ENCODE data around the gene RAI1.
"Not testable (repeated sequence)": the region's sequence is repeated elsewhere in the genome, so short reads cannot be mapped to it uniquely, and the experiment has no call there.

Gene RAI1

DNA sequence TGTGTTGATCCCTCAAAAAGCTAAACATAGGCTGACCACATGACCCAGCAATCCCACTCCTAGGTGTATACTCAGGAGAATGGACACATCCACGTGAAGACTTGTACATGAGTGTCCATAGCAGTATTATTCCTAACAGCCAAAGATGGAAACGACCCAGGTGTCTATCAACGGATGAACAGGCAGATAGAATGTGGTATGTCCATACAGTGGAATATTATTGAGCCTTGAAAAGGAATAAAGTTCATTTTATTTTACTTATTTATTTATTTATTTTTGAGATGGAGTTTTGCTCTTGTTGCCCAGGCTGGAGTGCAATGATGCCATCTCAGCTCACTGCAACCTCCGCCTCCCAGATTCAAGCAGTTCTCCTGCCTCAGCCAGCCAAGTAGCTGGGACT, 36.1 kb upstream of the RAI1 start:
- H3K36me3 ChIP-seq (ENCODE audit: control insufficient read depth, insufficient read depth, low read length); H3K4me1 ChIP-seq (ENCODE audit: control insufficient read depth, insufficient read depth, low read length, poor library complexity, severe bottlenecking); H3K27me3 ChIP-seq (replicated peaks; ENCODE audit: control insufficient read depth, insufficient read depth, low read length, poor library complexity, severe bottlenecking); H3K27ac ChIP-seq (ENCODE audit: insufficient read depth, low read length, poor library complexity, severe bottlenecking); DNase-seq; H3K9me3 ChIP-seq (ENCODE audit: control insufficient read depth, low read length); H3K4me3 ChIP-seq (ENCODE audit: insufficient read depth, low read depth, low read length, poor library complexity, severe bottlenecking): not testable (repeated sequence)

DNA sequence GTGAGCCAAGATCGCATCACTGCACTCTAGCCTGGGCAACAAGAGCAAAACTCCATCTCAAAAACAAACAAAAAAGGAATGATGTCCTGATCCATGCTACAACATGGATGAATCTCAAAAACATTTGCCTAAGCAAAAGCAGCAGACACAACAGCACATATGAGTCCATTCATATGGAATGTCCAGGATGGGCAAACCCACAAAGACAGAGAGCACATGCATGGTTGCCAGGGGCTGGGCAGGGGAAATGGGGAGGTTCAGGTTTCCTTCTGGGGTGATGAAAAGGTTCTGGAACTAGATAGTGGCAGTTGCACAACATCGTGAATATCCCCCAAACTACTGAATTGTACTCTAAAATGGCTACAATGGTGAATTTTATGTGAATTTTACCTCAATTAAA, 35.3 kb upstream of the RAI1 start:
- Histone ChIP-seq H3K36me3 (ENCODE audit: control insufficient read depth, insufficient read depth, low read length) (no peaks in the 10 kb centered on the region), H3K27me3 (replicated peaks; ENCODE audit: control insufficient read depth, insufficient read depth, low read length, poor library complexity, severe bottlenecking) (no peaks in the 10 kb centered on the region), H3K4me1 (ENCODE audit: control insufficient read depth, insufficient read depth, low read length, poor library complexity, severe bottlenecking) (no peaks in the 10 kb centered on the region), H3K4me3 (ENCODE audit: insufficient read depth, low read depth, low read length, poor library complexity, severe bottlenecking) (no peak overlapping the region), H3K27ac (ENCODE audit: insufficient read depth, low read length, poor library complexity, severe bottlenecking) (no peak overlapping the region), H3K9me3 (ENCODE audit: control insufficient read depth, low read length) (no peaks in the 10 kb centered on the region)
- DNase-seq: no peak

DNA sequence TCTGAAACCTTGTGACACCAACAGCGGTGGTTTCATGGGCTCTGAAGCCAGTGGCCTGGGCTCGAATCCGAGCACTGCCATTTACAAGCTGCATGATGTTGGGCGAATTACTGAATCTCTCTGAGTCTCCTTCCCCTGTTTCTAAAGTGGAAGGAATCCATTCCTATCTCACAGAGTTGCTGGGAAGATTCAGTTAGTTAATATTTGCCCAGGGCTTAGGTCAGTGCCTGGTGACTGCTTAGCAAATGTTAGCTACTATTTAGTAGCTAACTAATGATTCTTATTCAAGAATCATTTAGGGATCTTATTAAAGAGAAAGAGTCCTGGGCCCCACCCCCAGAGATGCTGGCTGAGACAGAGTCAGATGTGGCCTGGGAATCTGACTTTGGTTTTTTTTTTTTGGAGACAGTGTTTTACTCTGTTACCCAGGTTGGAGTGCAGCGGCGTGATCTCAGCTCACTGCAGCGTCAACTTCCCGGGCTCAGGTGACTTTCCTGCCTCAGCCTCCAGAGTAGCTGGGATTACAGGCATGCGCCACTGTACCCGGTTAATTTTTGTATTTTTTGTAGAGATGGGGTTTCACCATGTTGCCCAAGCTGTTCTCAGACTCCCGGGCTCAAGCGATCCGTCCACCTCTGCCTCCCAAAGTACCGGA, 33.6 kb upstream of the RAI1 start:
- H3K36me3 ChIP-seq (ENCODE audit: control insufficient read depth, insufficient read depth, low read length): no peaks in the 10 kb centered on the region
- H3K27me3 ChIP-seq (replicated peaks; ENCODE audit: control insufficient read depth, insufficient read depth, low read length, poor library complexity, severe bottlenecking): no peaks in the 10 kb centered on the region
- no peak overlapping the region for H3K27ac ChIP-seq (ENCODE audit: insufficient read depth, low read length, poor library complexity, severe bottlenecking)
- no peak overlapping the region for H3K4me3 ChIP-seq (ENCODE audit: insufficient read depth, low read depth, low read length, poor library complexity, severe bottlenecking)
- no peak for DNase-seq
- H3K4me1 ChIP-seq (ENCODE audit: control insufficient read depth, insufficient read depth, low read length, poor library complexity, severe bottlenecking): no peaks in the 10 kb centered on the region
- H3K9me3 ChIP-seq (ENCODE audit: control insufficient read depth, low read length): no peaks in the 10 kb centered on the region

DNA sequence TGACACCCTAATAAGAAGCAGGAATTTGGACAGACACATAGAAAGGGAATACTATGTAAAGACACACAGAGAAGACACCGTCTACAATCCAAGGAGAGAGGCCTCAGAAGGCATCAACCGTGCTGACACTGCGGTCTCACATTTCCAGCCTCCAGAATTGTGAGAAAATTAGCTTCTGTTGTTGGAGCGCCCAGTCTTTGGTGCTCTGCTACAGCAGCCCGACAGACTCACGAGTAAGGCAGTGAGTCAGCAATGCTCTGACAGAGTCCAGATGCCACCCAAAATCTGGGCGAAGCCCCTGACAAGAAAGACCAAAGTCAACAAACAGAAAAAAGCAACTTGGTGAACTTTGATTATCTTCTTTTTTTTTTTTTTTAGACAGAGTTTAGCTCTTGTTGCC, 32.5 kb upstream of the RAI1 start:
- Histone ChIP-seq H3K4me1 (ENCODE audit: control insufficient read depth, insufficient read depth, low read length, poor library complexity, severe bottlenecking) (no peaks in the 10 kb centered on the region), H3K27me3 (replicated peaks; ENCODE audit: control insufficient read depth, insufficient read depth, low read length, poor library complexity, severe bottlenecking) (no peaks in the 10 kb centered on the region), H3K27ac (ENCODE audit: insufficient read depth, low read length, poor library complexity, severe bottlenecking) (no peak overlapping the region), H3K4me3 (ENCODE audit: insufficient read depth, low read depth, low read length, poor library complexity, severe bottlenecking) (no peak overlapping the region), H3K36me3 (ENCODE audit: control insufficient read depth, insufficient read depth, low read length) (no peaks in the 10 kb centered on the region), H3K9me3 (ENCODE audit: control insufficient read depth, low read length) (no peaks in the 10 kb centered on the region)
- DNase-seq: no peak

DNA sequence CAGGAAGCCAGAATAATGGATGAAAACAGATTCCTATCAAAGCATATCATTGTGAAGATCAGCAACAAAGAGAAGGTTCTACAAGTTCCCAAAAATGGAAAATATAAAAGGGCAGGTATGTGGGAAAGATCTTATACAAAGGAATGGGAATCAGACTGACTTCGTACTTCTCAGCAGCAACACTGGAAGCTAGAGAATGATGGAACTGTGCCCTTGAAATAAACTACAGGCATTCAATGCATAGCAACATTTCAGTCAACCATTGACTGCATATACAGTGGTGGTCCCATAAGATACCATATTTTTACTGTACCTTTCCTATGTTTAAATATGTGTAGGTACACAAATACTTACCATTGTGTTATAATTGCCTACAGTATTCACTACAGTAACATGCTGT, 30.3 kb upstream of the RAI1 start:
- Histone ChIP-seq H3K4me3 (ENCODE audit: insufficient read depth, low read depth, low read length, poor library complexity, severe bottlenecking) (no peak overlapping the region), H3K27me3 (replicated peaks; ENCODE audit: control insufficient read depth, insufficient read depth, low read length, poor library complexity, severe bottlenecking) (no peaks in the 10 kb centered on the region), H3K36me3 (ENCODE audit: control insufficient read depth, insufficient read depth, low read length) (no peaks in the 10 kb centered on the region), H3K27ac (ENCODE audit: insufficient read depth, low read length, poor library complexity, severe bottlenecking) (no peak overlapping the region), H3K4me1 (ENCODE audit: control insufficient read depth, insufficient read depth, low read length, poor library complexity, severe bottlenecking) (no peaks in the 10 kb centered on the region), H3K9me3 (ENCODE audit: control insufficient read depth, low read length) (no peaks in the 10 kb centered on the region)
- no peak for DNase-seq

DNA sequence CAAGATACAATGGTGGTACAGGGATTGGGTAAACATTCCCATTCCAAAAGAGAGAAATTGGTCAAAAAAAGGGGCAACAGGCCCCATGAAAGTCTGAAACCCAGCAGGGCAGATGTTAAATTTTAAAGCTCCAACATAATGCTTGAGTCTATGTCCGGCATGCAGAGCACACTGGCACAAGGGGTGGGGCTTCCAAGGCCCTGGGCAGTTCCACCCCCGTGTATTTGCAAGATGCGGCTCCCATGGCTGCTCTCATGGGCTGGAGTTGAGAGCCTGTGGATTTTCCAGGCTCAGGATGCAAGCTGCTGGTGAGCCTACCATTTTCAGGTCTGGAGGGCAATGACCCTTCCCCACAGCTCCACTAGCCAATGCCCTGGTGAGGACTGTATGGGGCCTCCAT, 27.9 kb upstream of the RAI1 start:
- Histone ChIP-seq H3K9me3 (ENCODE audit: control insufficient read depth, low read length) (no peaks in the 10 kb centered on the region), H3K4me3 (ENCODE audit: insufficient read depth, low read depth, low read length, poor library complexity, severe bottlenecking) (no peak overlapping the region), H3K36me3 (ENCODE audit: control insufficient read depth, insufficient read depth, low read length) (no peaks in the 10 kb centered on the region), H3K27ac (ENCODE audit: insufficient read depth, low read length, poor library complexity, severe bottlenecking) (no peak overlapping the region), H3K27me3 (replicated peaks; ENCODE audit: control insufficient read depth, insufficient read depth, low read length, poor library complexity, severe bottlenecking) (no peaks in the 10 kb centered on the region), H3K4me1 (ENCODE audit: control insufficient read depth, insufficient read depth, low read length, poor library complexity, severe bottlenecking) (no peaks in the 10 kb centered on the region)
- no peak for DNase-seq

DNA sequence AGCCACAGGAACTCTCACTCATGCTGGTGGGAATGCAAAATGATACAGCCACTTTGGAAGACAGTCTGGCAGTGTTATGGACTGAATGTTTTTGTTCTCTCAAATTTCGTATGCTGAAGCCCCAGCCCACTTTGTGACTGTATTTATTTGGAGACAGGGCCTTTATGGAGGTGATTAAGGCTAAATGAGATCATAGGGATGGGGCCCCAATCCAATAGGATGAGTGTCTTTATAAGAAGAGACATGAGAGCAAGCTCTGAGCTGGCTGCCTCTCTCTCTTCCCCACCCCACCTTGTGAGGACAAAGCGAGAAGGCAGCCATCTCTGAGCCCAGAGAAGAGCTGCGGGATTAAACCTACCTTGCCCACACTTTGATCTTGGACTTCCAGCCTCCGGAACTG, 21.9 kb upstream of the RAI1 start:
- Histone ChIP-seq H3K27me3 (replicated peaks; ENCODE audit: control insufficient read depth, insufficient read depth, low read length, poor library complexity, severe bottlenecking) (no peaks in the 10 kb centered on the region), H3K9me3 (ENCODE audit: control insufficient read depth, low read length) (no peaks in the 10 kb centered on the region), H3K36me3 (ENCODE audit: control insufficient read depth, insufficient read depth, low read length) (no peaks in the 10 kb centered on the region), H3K4me3 (ENCODE audit: insufficient read depth, low read depth, low read length, poor library complexity, severe bottlenecking) (no peak overlapping the region), H3K4me1 (ENCODE audit: control insufficient read depth, insufficient read depth, low read length, poor library complexity, severe bottlenecking) (peaks cover 7% of the 10 kb centered on the region), H3K27ac (ENCODE audit: insufficient read depth, low read length, poor library complexity, severe bottlenecking) (no peak overlapping the region)
- DNase-seq: no peak

DNA sequence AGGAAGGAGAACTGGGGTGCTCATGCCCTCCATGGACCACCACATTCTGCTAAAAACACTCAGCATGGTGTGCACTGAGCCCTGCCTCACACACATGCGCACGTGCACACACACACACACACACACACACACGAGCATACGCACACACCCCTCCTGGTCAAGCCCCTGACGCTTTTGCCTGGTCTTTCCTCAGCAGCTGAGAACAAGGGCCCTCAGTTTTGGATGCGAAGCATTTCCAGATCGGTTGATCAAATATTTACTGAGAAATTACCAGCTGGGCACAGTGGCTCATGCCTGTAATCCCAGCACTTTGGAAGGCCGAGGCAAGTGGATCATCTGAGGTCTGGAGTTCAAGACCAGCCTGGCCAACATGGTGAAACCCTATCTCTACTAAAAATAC, 20.1 kb upstream of the RAI1 start:
- no peak for DNase-seq
- no peaks in the 10 kb centered on the region for H3K36me3 ChIP-seq (ENCODE audit: control insufficient read depth, insufficient read depth, low read length)
- no peaks in the 10 kb centered on the region for H3K9me3 ChIP-seq (ENCODE audit: control insufficient read depth, low read length)
- no peaks in the 10 kb centered on the region for H3K27me3 ChIP-seq (replicated peaks; ENCODE audit: control insufficient read depth, insufficient read depth, low read length, poor library complexity, severe bottlenecking)
- no peak overlapping the region for H3K4me3 ChIP-seq (ENCODE audit: insufficient read depth, low read depth, low read length, poor library complexity, severe bottlenecking)
- no peak overlapping the region for H3K27ac ChIP-seq (ENCODE audit: insufficient read depth, low read length, poor library complexity, severe bottlenecking)
- H3K4me1 ChIP-seq (ENCODE audit: control insufficient read depth, insufficient read depth, low read length, poor library complexity, severe bottlenecking): peaks cover 7% of the 10 kb centered on the region

DNA sequence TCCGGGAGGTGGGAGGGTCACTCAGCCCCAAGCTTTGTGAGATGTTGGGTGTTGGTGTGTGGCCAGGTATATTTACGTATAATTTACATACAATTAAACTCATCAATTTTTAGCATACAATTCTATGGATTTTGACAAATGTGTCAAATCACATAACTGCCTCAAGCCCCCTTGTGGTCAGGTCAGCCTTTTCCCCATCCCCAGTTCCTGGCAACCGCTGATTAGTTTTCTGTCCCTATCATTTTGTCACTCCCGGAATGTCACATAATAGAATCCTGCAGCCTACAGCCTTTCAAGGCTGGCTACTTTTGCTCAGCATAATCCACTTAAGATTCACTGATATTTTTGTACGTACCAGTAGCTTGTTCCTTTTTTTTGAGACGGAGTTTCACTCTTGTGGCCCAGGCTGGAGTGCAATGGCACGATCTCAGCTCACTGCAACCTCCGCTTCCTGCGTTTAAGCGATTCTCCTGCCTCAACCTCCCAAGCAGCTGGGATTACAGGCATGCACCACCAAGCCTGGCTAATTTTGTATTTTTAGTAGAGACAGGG, 19.3 kb upstream of the RAI1 start:
- Histone ChIP-seq H3K4me1 (ENCODE audit: control insufficient read depth, insufficient read depth, low read length, poor library complexity, severe bottlenecking) (peaks cover 7% of the 10 kb centered on the region), H3K9me3 (ENCODE audit: control insufficient read depth, low read length) (no peaks in the 10 kb centered on the region), H3K36me3 (ENCODE audit: control insufficient read depth, insufficient read depth, low read length) (no peaks in the 10 kb centered on the region), H3K4me3 (ENCODE audit: insufficient read depth, low read depth, low read length, poor library complexity, severe bottlenecking) (no peak overlapping the region), H3K27me3 (replicated peaks; ENCODE audit: control insufficient read depth, insufficient read depth, low read length, poor library complexity, severe bottlenecking) (no peaks in the 10 kb centered on the region), H3K27ac (ENCODE audit: insufficient read depth, low read length, poor library complexity, severe bottlenecking) (no peak overlapping the region)
- DNase-seq: no peak

DNA sequence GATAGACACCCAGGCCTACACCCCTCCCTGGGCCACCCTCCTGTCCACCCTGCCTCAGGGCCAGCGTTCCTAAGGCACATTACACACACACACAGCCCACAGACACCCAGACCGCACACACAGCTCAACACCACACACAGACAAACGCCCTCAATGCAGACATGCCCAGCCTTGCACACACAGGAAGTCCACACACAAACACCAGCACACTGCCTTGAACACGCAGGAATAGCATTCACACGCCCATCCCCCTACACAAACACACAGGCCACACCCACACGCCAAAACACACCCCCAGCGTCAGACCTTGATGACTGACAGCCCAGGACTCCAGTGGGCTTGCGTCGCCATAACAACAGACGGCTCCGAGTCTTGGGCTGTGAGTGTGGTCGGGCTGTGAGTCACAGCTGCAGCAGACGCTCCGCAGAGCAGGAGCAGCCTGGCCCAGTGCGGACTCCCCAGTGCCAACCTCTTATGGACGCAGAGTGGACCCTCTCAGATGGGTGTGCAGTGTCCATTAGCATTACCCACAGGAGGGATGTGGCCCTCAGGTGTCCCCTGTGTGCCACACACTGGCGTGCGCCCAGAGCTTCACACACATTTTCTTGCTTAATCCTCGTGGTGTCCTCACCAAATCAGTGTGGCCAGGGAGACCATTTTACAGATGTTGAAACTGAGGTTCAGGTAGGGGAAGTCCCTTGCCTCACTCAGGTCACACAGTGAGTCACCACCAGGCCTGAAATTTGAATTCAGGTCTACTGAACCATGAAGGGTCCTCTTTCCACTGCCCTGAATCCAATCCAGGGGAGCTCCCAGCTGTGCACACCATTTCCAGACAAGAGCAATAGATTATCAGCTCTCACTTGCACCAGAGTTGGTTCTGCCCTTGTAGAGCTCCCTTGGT, 17.8 kb upstream of the RAI1 start:
- Histone ChIP-seq H3K9me3 (ENCODE audit: control insufficient read depth, low read length) (no peaks in the 10 kb centered on the region), H3K27ac (ENCODE audit: insufficient read depth, low read length, poor library complexity, severe bottlenecking) (no peak overlapping the region), H3K36me3 (ENCODE audit: control insufficient read depth, insufficient read depth, low read length) (no peaks in the 10 kb centered on the region), H3K27me3 (replicated peaks; ENCODE audit: control insufficient read depth, insufficient read depth, low read length, poor library complexity, severe bottlenecking) (no peaks in the 10 kb centered on the region), H3K4me1 (ENCODE audit: control insufficient read depth, insufficient read depth, low read length, poor library complexity, severe bottlenecking) (peaks cover 7% of the 10 kb centered on the region), H3K4me3 (ENCODE audit: insufficient read depth, low read depth, low read length, poor library complexity, severe bottlenecking) (no peak overlapping the region)
- DNase-seq: peak; percentile 69 to 74 (median 73)
